Measurements from ENCODE around the gene ALG11.

- TF ChIP-seq CTCF (IDR thresholded peaks at IDR 0.05) (no peak), ZFX (IDR thresholded peaks at IDR 0.05; ENCODE audit: borderline replicate concordance) (no peak)
These were observed 30.8 kb upstream of the ALG11 start for GRCh38 chr13:51981355-51981754.
